CD4-positive, CD25-positive, alpha-beta regulatory T cell (primary cell): Measurements from ENCODE around the gene EMX1. TPM values are rescaled to one million over a fixed set of nuclear protein-coding genes. Genes with fewer than 3 reads are reported as not detected.
"Not testable (repeated sequence)": the region's sequence is repeated elsewhere in the genome, so short reads cannot be mapped to it uniquely, and the experiment has no call there.

ENCODE experiments used
- ATAC-seq, 2 donors: fragments of 150-1000 bp; cut with Tn5 transposase; one replicate each; pipeline ENCODE4 v1.10.0; 2021; ENCODE audit warnings: low read depth in 2 of 2, moderate number of reproducible peaks in 2 of 2, moderate library complexity in 1 of 2
- DNase-seq, 3 donors: peaks; one replicate each; pipeline versions ENCODE4 v3.0.0 to v3.0.0-alpha.2; 2012 to 2022; ENCODE audit warnings: mixed read lengths in 1 of 3
- H3K27ac ChIP-seq: one replicate; pipeline ENCODE4 v1.7.0; 2013; ENCODE audit warnings: mild to moderate bottlenecking, low read length; ENCODE audit not compliant: insufficient read depth, poor library complexity, severe bottlenecking
- H3K27me3 ChIP-seq: one replicate; pipeline ENCODE4 v1.7.0; 2013; ENCODE audit warnings: low read length; ENCODE audit not compliant: control insufficient read depth, insufficient read depth
- H3K36me3 ChIP-seq: one replicate; pipeline ENCODE4 v1.7.0; 2013; ENCODE audit warnings: mild to moderate bottlenecking, low read length, moderate library complexity; ENCODE audit not compliant: control insufficient read depth, insufficient read depth
- H3K4me1 ChIP-seq: 2 replicates; pipeline ENCODE4 v1.7.0; 2013; ENCODE audit warnings: mild to moderate bottlenecking, low read length; ENCODE audit not compliant: insufficient read depth, control insufficient read depth, poor library complexity, severe bottlenecking
- H3K4me3 ChIP-seq: one replicate; pipeline ENCODE4 v1.7.0; 2013; ENCODE audit warnings: low read depth, mild to moderate bottlenecking, low read length, moderate library complexity
- H3K9me3 ChIP-seq, 2 experiments: 1 replicate in 1 of 2; 2 replicates in 1 of 2; pipeline ENCODE4 v1.7.0; 2013; ENCODE audit warnings: low read length in 2 of 2, mild to moderate bottlenecking in 1 of 2, moderate library complexity in 1 of 2; ENCODE audit not compliant: control insufficient read depth in 2 of 2
- H3K27ac Mint-ChIP-seq, 3 donors: one replicate each; pipeline ENCODE4 v1.8.0; 2020 to 2022; ENCODE audit warnings: mild to moderate bottlenecking in 3 of 3, mixed read lengths in 3 of 3, moderate library complexity in 2 of 3
- H3K27me3 Mint-ChIP-seq: one replicate; pipeline ENCODE4 v1.8.0; 2022; ENCODE audit warnings: mild to moderate bottlenecking, mixed read lengths
- H3K36me3 Mint-ChIP-seq: one replicate; pipeline ENCODE4 v1.8.0; 2020; ENCODE audit warnings: mixed read lengths
- H3K4me1 Mint-ChIP-seq, 4 donors: one replicate each; pipeline ENCODE4 v1.8.0; 2020 to 2022; ENCODE audit warnings: mixed read lengths in 4 of 4, mild to moderate bottlenecking in 1 of 4
- H3K4me3 Mint-ChIP-seq, 4 donors: one replicate each; pipeline ENCODE4 v1.8.0; 2020 to 2022; ENCODE audit warnings: mild to moderate bottlenecking in 4 of 4, mixed read lengths in 4 of 4, moderate library complexity in 3 of 4
- H3K9me3 Mint-ChIP-seq, 7 donors: one replicate each; pipeline ENCODE4 v1.8.0; 2020 to 2022; ENCODE audit warnings: mixed read lengths in 7 of 7, mild to moderate bottlenecking in 3 of 7, moderate library complexity in 2 of 7
- polyA plus RNA-seq, 4 donors: library from polyadenylated mRNA; unstranded; fragments of 300-500 nt; fragmentation: Illumina TruSeq; gene quantifications; one replicate each; pipeline ENCODE4 v1.2.3, GENCODE V29; 2021
- total RNA-seq: library from RNA; stranded (reverse); gene quantifications from one replicate; pipeline ENCODE4 v1.2.3, GENCODE V29; 2022

EMX1 gene
- total and polyA plus RNA-seq, 5 donors from 2014 or later, result not detected

GRCh38 chr2:72895759-72896281, 21.5 kb upstream of the EMX1 start:
- H3K4me3 ChIP-seq, result no peak overlapping the region
- Mint-ChIP-seq H3K27me3 (peaks cover 48% of the 10 kb centered on the region), H3K9me3 (peaks cover 0 to 2% (median 0%) of the 10 kb centered on the region in 7 donors), H3K27ac (no peak overlapping the region), H3K36me3 (peaks cover 1% of the 10 kb centered on the region), H3K4me1 (peaks cover 0 to 6% (median under 1%) of the 10 kb centered on the region in 4 donors), H3K4me3 (no peak overlapping the region)
- ATAC-seq (no peak), DNase-seq (no peak)
- H3K27ac ChIP-seq, result no peak overlapping the region
- peaks cover 12% of the 10 kb centered on the region for H3K27me3 ChIP-seq
- no peaks in the 10 kb centered on the region for H3K9me3 ChIP-seq
- no peaks in the 10 kb centered on the region for H3K36me3 ChIP-seq
- H3K4me1 ChIP-seq, result no peaks in the 10 kb centered on the region

- Histone ChIP-seq H3K36me3 (no peaks in the 10 kb centered on the region), H3K4me1 (no peaks in the 10 kb centered on the region), H3K9me3 (no peaks in the 10 kb centered on the region), H3K27me3 (peaks cover 10% of the 10 kb centered on the region), H3K27ac (no peak overlapping the region), H3K4me3 (no peak overlapping the region)
- DNase-seq, result no peak
- Mint-ChIP-seq H3K36me3 (no peaks in the 10 kb centered on the region), H3K27me3 (peaks cover 50% of the 10 kb centered on the region), H3K9me3 (peaks cover 0 to 2% (median 0%) of the 10 kb centered on the region in 7 donors), H3K4me3 (no peak overlapping the region), H3K27ac (no peak overlapping the region), H3K4me1 (peaks cover 0 to 6% (median under 1%) of the 10 kb centered on the region in 4 donors)
- ATAC-seq, result no peak
Measured at GRCh38 chr2:72896446-72896845, 20.9 kb upstream of the EMX1 start.

- Histone ChIP-seq H3K36me3 (no peaks in the 10 kb centered on the region), H3K27me3 (peaks cover 16% of the 10 kb centered on the region), H3K4me1 (no peaks in the 10 kb centered on the region), H3K4me3 (no peak overlapping the region), H3K9me3 (no peaks in the 10 kb centered on the region), H3K27ac (no peak overlapping the region)
- Mint-ChIP-seq H3K9me3 (no peaks in the 10 kb centered on the region), H3K27me3 (peaks cover 54% of the 10 kb centered on the region), H3K27ac (no peak overlapping the region), H3K4me1 (peaks cover 0 to 6% (median under 1%) of the 10 kb centered on the region in 4 donors), H3K4me3 (no peak overlapping the region), H3K36me3 (no peaks in the 10 kb centered on the region)
- no peak for DNase-seq
- no peak for ATAC-seq
Measured at GRCh38 chr2:72897785-72898584, 19.3 kb upstream of the EMX1 start.

- ATAC-seq (no peak), DNase-seq (no peak)
- Mint-ChIP-seq H3K36me3 (no peaks in the 10 kb centered on the region), H3K27ac (no peak overlapping the region), H3K27me3 (peaks cover 54% of the 10 kb centered on the region), H3K4me3 (no peak overlapping the region), H3K9me3 (no peaks in the 10 kb centered on the region), H3K4me1 (peaks cover 0 to 6% (median under 1%) of the 10 kb centered on the region in 4 donors)
- Histone ChIP-seq H3K27me3 (peaks cover 18% of the 10 kb centered on the region), H3K27ac (no peak overlapping the region), H3K9me3 (no peaks in the 10 kb centered on the region), H3K4me3 (no peak overlapping the region), H3K36me3 (no peaks in the 10 kb centered on the region), H3K4me1 (no peaks in the 10 kb centered on the region)
Measured at GRCh38 chr2:72898585-72898906, 18.8 kb upstream of the EMX1 start.

- ATAC-seq, result no peak
- H3K27ac ChIP-seq, result no peak overlapping the region
- no peaks in the 10 kb centered on the region for H3K9me3 Mint-ChIP-seq
- peaks cover 18% of the 10 kb centered on the region for H3K27me3 ChIP-seq
- no peak overlapping the region for H3K4me3 ChIP-seq
- H3K4me1 ChIP-seq, result no peaks in the 10 kb centered on the region
- H3K4me1 Mint-ChIP-seq, result peaks cover 0 to 5% (median under 1%) of the 10 kb centered on the region in 4 donors
- no peak overlapping the region for H3K27ac Mint-ChIP-seq
- no peaks in the 10 kb centered on the region for H3K36me3 ChIP-seq
- H3K4me3 Mint-ChIP-seq, result no peak overlapping the region
- no peaks in the 10 kb centered on the region for H3K36me3 Mint-ChIP-seq
- peaks cover 47% of the 10 kb centered on the region for H3K27me3 Mint-ChIP-seq
- H3K9me3 ChIP-seq, result no peaks in the 10 kb centered on the region
- DNase-seq, result no peak
Measured at GRCh38 chr2:72900191-72900825, 17.0 kb upstream of the EMX1 start.

GRCh38 chr2:72901426-72901825, 15.9 kb upstream of the EMX1 start:
- no peak overlapping the region for H3K27ac Mint-ChIP-seq
- no peaks in the 10 kb centered on the region for H3K36me3 Mint-ChIP-seq

GRCh38 chr2:72907369-72907768, 9.9 kb upstream of the EMX1 start:
- H3K36me3 Mint-ChIP-seq, H3K9me3 ChIP-seq, H3K36me3 ChIP-seq, H3K9me3 Mint-ChIP-seq, H3K27ac ChIP-seq, H3K27ac Mint-ChIP-seq, H3K4me3 Mint-ChIP-seq, DNase-seq, ATAC-seq, H3K4me1 ChIP-seq, H3K4me3 ChIP-seq, H3K4me1 Mint-ChIP-seq: not testable (repeated sequence)
- H3K27me3 Mint-ChIP-seq, result peaks cover 44% of the 10 kb centered on the region
- H3K27me3 ChIP-seq, result peaks cover 40% of the 10 kb centered on the region

More at GRCh38 chr2:72901426-72901825, 15.9 kb upstream of the EMX1 start:
- no peaks in the 10 kb centered on the region for H3K36me3 ChIP-seq
- no peak overlapping the region for H3K27ac ChIP-seq
- H3K27me3 ChIP-seq, result peaks cover 19% of the 10 kb centered on the region
- Mint-ChIP-seq H3K4me1 (no peaks in the 10 kb centered on the region), H3K27me3 (peaks cover 38% of the 10 kb centered on the region), H3K9me3 (peaks cover 0 to 5% (median 0%) of the 10 kb centered on the region in 7 donors), H3K4me3 (no peak overlapping the region)
- H3K4me1 ChIP-seq, result no peaks in the 10 kb centered on the region
- ATAC-seq (no peak), DNase-seq (no peak)
- H3K4me3 ChIP-seq, result no peak overlapping the region
- no peaks in the 10 kb centered on the region for H3K9me3 ChIP-seq
